Activated CD8-positive, alpha-beta memory T cell treated with anti-CD3 and anti-CD28 coated beads, Interleukin-2, amount 10 ng/mL, durations not matched to agents 7 days and 5 days (primary cell): ENCODE results near the gene CFAP61. TPM values are rescaled to one million over a fixed set of nuclear protein-coding genes. Genes with fewer than 3 reads are reported as not detected.
"Not testable (repeated sequence)": the region's sequence is repeated elsewhere in the genome, so short reads cannot be mapped to it uniquely, and the experiment has no call there.

Experiments
- ATAC-seq: fragments of 150-1000 bp; cut with Tn5 transposase; one replicate; pipeline ENCODE4 v1.10.0; 2021; ENCODE audit warnings: moderate library complexity
- CTCF ChIA-PET: fragments of 350-600 bp; sonication (Branson Sonifier 250); formaldehyde crosslinking; loops from one replicate; lab custom pipeline; 2021; ENCODE audit warnings: antibody characterized with exemption; lab: Charles Lee
- DNase-seq: peaks from one replicate; pipeline ENCODE4 v3.0.0-alpha.2; 2020
- H3K27ac Mint-ChIP-seq: one replicate; pipeline ENCODE4 v1.8.0; 2021; ENCODE audit warnings: mild to moderate bottlenecking, mixed read lengths
- H3K27me3 Mint-ChIP-seq: one replicate; pipeline ENCODE4 v1.8.0; 2021; ENCODE audit warnings: mixed read lengths
- H3K36me3 Mint-ChIP-seq: one replicate; pipeline ENCODE4 v1.8.0; 2021; ENCODE audit warnings: mild to moderate bottlenecking, mixed read lengths
- H3K4me1 Mint-ChIP-seq: one replicate; pipeline ENCODE4 v1.8.0; 2021; ENCODE audit warnings: mixed read lengths
- H3K4me3 Mint-ChIP-seq: one replicate; pipeline ENCODE4 v1.8.0; 2021; ENCODE audit warnings: mild to moderate bottlenecking, moderate library complexity, mixed read lengths
- H3K9me3 Mint-ChIP-seq: one replicate; pipeline ENCODE4 v1.8.0; 2022; ENCODE audit warnings: low read depth, mixed read lengths
- total RNA-seq, 2 experiments: library from RNA; stranded (reverse); gene quantifications; one replicate each; pipeline ENCODE4 v1.2.3, GENCODE V29; 2021

Gene CFAP61
- total RNA-seq, 2 experiments from 2014 or later, result not detected

GRCh38 chr20:20214757-20215275 lies 162.5 kb downstream of the CFAP61 start:
- no peak for DNase-seq
- no peaks in the 10 kb centered on the region for H3K4me1 Mint-ChIP-seq
- H3K27me3 Mint-ChIP-seq, result peaks cover 4% of the 10 kb centered on the region
- CTCF ChIA-PET, result no interaction called here
- ATAC-seq, result no peak
- no peak overlapping the region for H3K4me3 Mint-ChIP-seq
- H3K9me3 Mint-ChIP-seq, result no peaks in the 10 kb centered on the region
- H3K27ac Mint-ChIP-seq, result no peak overlapping the region
- no peaks in the 10 kb centered on the region for H3K36me3 Mint-ChIP-seq

- Mint-ChIP-seq H3K4me1 (no peaks in the 10 kb centered on the region), H3K27me3 (peaks cover 4% of the 10 kb centered on the region), H3K36me3 (no peaks in the 10 kb centered on the region), H3K9me3 (no peaks in the 10 kb centered on the region), H3K4me3 (no peak overlapping the region), H3K27ac (no peak overlapping the region)
- no peak for DNase-seq
- no peak for ATAC-seq
- CTCF ChIA-PET, result no interaction called here
Observed at GRCh38 chr20:20215976-20216727, 163.8 kb downstream of the CFAP61 start.

- H3K4me3 Mint-ChIP-seq, result no peak overlapping the region
- no peak overlapping the region for H3K27ac Mint-ChIP-seq
- ATAC-seq (no peak), DNase-seq (no peak)
- no peaks in the 10 kb centered on the region for H3K4me1 Mint-ChIP-seq
- no peaks in the 10 kb centered on the region for H3K36me3 Mint-ChIP-seq
- CTCF ChIA-PET, result no interaction called here
- peaks cover 4% of the 10 kb centered on the region for H3K27me3 Mint-ChIP-seq
- H3K9me3 Mint-ChIP-seq, result no peaks in the 10 kb centered on the region
Observed at GRCh38 chr20:20216941-20217340, 164.6 kb downstream of the CFAP61 start.

- Mint-ChIP-seq H3K4me3 (no peak overlapping the region), H3K4me1 (no peaks in the 10 kb centered on the region), H3K9me3 (no peaks in the 10 kb centered on the region), H3K27ac (no peak overlapping the region), H3K36me3 (no peaks in the 10 kb centered on the region), H3K27me3 (peaks cover 4% of the 10 kb centered on the region)
- DNase-seq (no peak), ATAC-seq (no peak)
- CTCF ChIA-PET, result no interaction called here
Observed at GRCh38 chr20:20217621-20218020, 165.3 kb downstream of the CFAP61 start.

- CTCF ChIA-PET, H3K27ac Mint-ChIP-seq, ATAC-seq, H3K4me3 Mint-ChIP-seq, DNase-seq, H3K27me3 Mint-ChIP-seq, H3K9me3 Mint-ChIP-seq, H3K36me3 Mint-ChIP-seq, H3K4me1 Mint-ChIP-seq: not testable (repeated sequence)
Observed at GRCh38 chr20:20218106-20218505, 165.8 kb downstream of the CFAP61 start.

- Mint-ChIP-seq H3K27me3 (peaks cover 12% of the 10 kb centered on the region), H3K9me3 (no peaks in the 10 kb centered on the region), H3K4me1 (no peaks in the 10 kb centered on the region), H3K36me3 (no peaks in the 10 kb centered on the region), H3K27ac (no peak overlapping the region), H3K4me3 (no peak overlapping the region)
- no peak for ATAC-seq
- CTCF ChIA-PET, result no interaction called here
- DNase-seq, result no peak
Observed at GRCh38 chr20:20219016-20219415, 166.7 kb downstream of the CFAP61 start.

GRCh38 chr20:20220134-20220533 lies 167.8 kb downstream of the CFAP61 start:
- H3K27ac Mint-ChIP-seq, result no peak overlapping the region
- no peaks in the 10 kb centered on the region for H3K36me3 Mint-ChIP-seq
- no peak for DNase-seq

GRCh38 chr20:20223981-20224380 lies 171.6 kb downstream of the CFAP61 start:
- CTCF ChIA-PET, result no interaction called here
- ATAC-seq, result no peak
- Mint-ChIP-seq H3K4me3 (no peak overlapping the region), H3K9me3 (no peaks in the 10 kb centered on the region), H3K27ac (no peak overlapping the region), H3K4me1 (no peaks in the 10 kb centered on the region), H3K36me3 (no peaks in the 10 kb centered on the region), H3K27me3 (peaks cover 14% of the 10 kb centered on the region)
- DNase-seq, result no peak

More at GRCh38 chr20:20220134-20220533, 167.8 kb downstream of the CFAP61 start:
- no peak overlapping the region for H3K4me3 Mint-ChIP-seq
- ATAC-seq, result no peak
- peaks cover 16% of the 10 kb centered on the region for H3K27me3 Mint-ChIP-seq
- CTCF ChIA-PET, result no interaction called here
- no peaks in the 10 kb centered on the region for H3K4me1 Mint-ChIP-seq
- no peaks in the 10 kb centered on the region for H3K9me3 Mint-ChIP-seq

GRCh38 chr20:20224806-20225205 lies 172.5 kb downstream of the CFAP61 start:
- Mint-ChIP-seq H3K4me1 (no peaks in the 10 kb centered on the region), H3K27me3 (peaks cover 14% of the 10 kb centered on the region), H3K4me3 (no peak overlapping the region), H3K36me3 (no peaks in the 10 kb centered on the region), H3K9me3 (no peaks in the 10 kb centered on the region), H3K27ac (no peak overlapping the region)
- CTCF ChIA-PET, result no interaction called here
- ATAC-seq, result no peak
- DNase-seq, result no peak

GRCh38 chr20:20225325-20226043 lies 173.2 kb downstream of the CFAP61 start:
- DNase-seq (no peak), ATAC-seq (no peak)
- peaks cover 14% of the 10 kb centered on the region for H3K27me3 Mint-ChIP-seq
- H3K36me3 Mint-ChIP-seq, result no peaks in the 10 kb centered on the region
- no peaks in the 10 kb centered on the region for H3K4me1 Mint-ChIP-seq
- no peak overlapping the region for H3K4me3 Mint-ChIP-seq
- CTCF ChIA-PET, result no interaction called here
- no peak overlapping the region for H3K27ac Mint-ChIP-seq
- H3K9me3 Mint-ChIP-seq, result no peaks in the 10 kb centered on the region

GRCh38 chr20:20226554-20226953 lies 174.2 kb downstream of the CFAP61 start:
- Mint-ChIP-seq H3K4me3 (no peak overlapping the region), H3K4me1 (no peaks in the 10 kb centered on the region), H3K27me3 (peaks cover 16% of the 10 kb centered on the region), H3K36me3 (no peaks in the 10 kb centered on the region), H3K27ac (no peak overlapping the region), H3K9me3 (no peaks in the 10 kb centered on the region)
- CTCF ChIA-PET, result no interaction called here
- DNase-seq (no peak), ATAC-seq (no peak)

- H3K4me3 Mint-ChIP-seq, result no peak overlapping the region
- H3K27ac Mint-ChIP-seq, result no peak overlapping the region
- ATAC-seq (no peak), DNase-seq (no peak)
- H3K9me3 Mint-ChIP-seq, result no peaks in the 10 kb centered on the region
- no peaks in the 10 kb centered on the region for H3K4me1 Mint-ChIP-seq
- H3K27me3 Mint-ChIP-seq, result peaks cover 16% of the 10 kb centered on the region
- H3K36me3 Mint-ChIP-seq, result no peaks in the 10 kb centered on the region
- CTCF ChIA-PET, result no interaction called here
Observed at GRCh38 chr20:20227013-20227571, 174.8 kb downstream of the CFAP61 start.

- no peak overlapping the region for H3K4me3 Mint-ChIP-seq
- H3K9me3 Mint-ChIP-seq, result no peaks in the 10 kb centered on the region
- CTCF ChIA-PET, result no interaction called here
- DNase-seq (no peak), ATAC-seq (no peak)
- H3K27ac Mint-ChIP-seq, result no peak overlapping the region
- no peaks in the 10 kb centered on the region for H3K36me3 Mint-ChIP-seq
- no peaks in the 10 kb centered on the region for H3K4me1 Mint-ChIP-seq
- H3K27me3 Mint-ChIP-seq, result peaks cover 12% of the 10 kb centered on the region
Observed at GRCh38 chr20:20228351-20228750, 176.0 kb downstream of the CFAP61 start.

GRCh38 chr20:20229595-20229994 lies 177.3 kb downstream of the CFAP61 start:
- Mint-ChIP-seq H3K36me3 (no peaks in the 10 kb centered on the region), H3K4me1 (no peaks in the 10 kb centered on the region), H3K27me3 (peaks cover 5% of the 10 kb centered on the region), H3K27ac (no peak overlapping the region), H3K4me3 (no peak overlapping the region), H3K9me3 (no peaks in the 10 kb centered on the region)
- CTCF ChIA-PET, result no interaction called here
- ATAC-seq, result no peak
- DNase-seq, result no peak
